HEK293 (cell line): ENCODE measurements around the gene ARCN1.

Experiments
- CTCF ChIP-seq: fragments of 450-650 bp; formaldehyde crosslinking; IDR thresholded peaks from 2 replicates; pipeline ENCODE4 v1.5.1; 2016; ENCODE audit warnings: missing biosample characterization, missing genetic modification characterization
- ELK4 ChIP-seq: IDR thresholded peaks from 2 replicates; pipeline ENCODE4 v1.6.1; 2011; ENCODE audit warnings: mild to moderate bottlenecking, low read depth, low read length, borderline replicate concordance
- GLI2 ChIP-seq: fragments of 450-650 bp; formaldehyde crosslinking; IDR thresholded peaks from 2 replicates; pipeline ENCODE4; 2017; ENCODE audit warnings: missing biosample characterization, missing genetic modification characterization, low read depth, borderline replicate concordance
- HOXD13 ChIP-seq: sonication (generic); formaldehyde crosslinking; IDR thresholded peaks from 2 replicates; pipeline ENCODE4 v1.8.0; 2022; ENCODE audit warnings: missing genetic modification reagents, borderline replicate concordance
- KLF1 ChIP-seq: fragments of 450-650 bp; formaldehyde crosslinking; IDR thresholded peaks from 2 replicates; pipeline ENCODE4 v1.5.1; 2016; ENCODE audit warnings: missing biosample characterization, missing genetic modification characterization
- PRDM6 ChIP-seq: fragments of 450-650 bp; formaldehyde crosslinking; IDR thresholded peaks from 2 replicates; pipeline ENCODE4 v1.5.1; 2017; ENCODE audit warnings: missing biosample characterization, missing genetic modification characterization
- ZBTB10 ChIP-seq: fragments of 450-650 bp; formaldehyde crosslinking; IDR thresholded peaks from 2 replicates; pipeline ENCODE4 v1.5.1; 2016; ENCODE audit warnings: missing biosample characterization, missing genetic modification characterization
- ZBTB20 ChIP-seq: fragments of 450-650 bp; formaldehyde crosslinking; IDR thresholded peaks from 2 replicates; pipeline ENCODE4 v1.5.1; 2016; ENCODE audit warnings: missing biosample characterization, missing genetic modification characterization
- ZBTB6 ChIP-seq: fragments of 450-650 bp; formaldehyde crosslinking; IDR thresholded peaks from 2 replicates; pipeline ENCODE4 v1.5.1; 2017; ENCODE audit warnings: missing biosample characterization, missing genetic modification characterization
- ZFHX2 ChIP-seq: fragments of 450-650 bp; formaldehyde crosslinking; conservative IDR thresholded peaks from 2 replicates; pipeline ENCODE4 v1.5.1; 2016; ENCODE audit warnings: missing biosample characterization, missing genetic modification characterization
- ZFP41 ChIP-seq: fragments of 450-650 bp; formaldehyde crosslinking; IDR thresholded peaks from 2 replicates; pipeline ENCODE4 v1.5.1; 2016; ENCODE audit warnings: missing biosample characterization, missing genetic modification characterization, borderline replicate concordance
- ZNF114 ChIP-seq: fragments of 450-650 bp; formaldehyde crosslinking; IDR thresholded peaks from 2 replicates; pipeline ENCODE4 v1.5.0; 2017; ENCODE audit warnings: missing biosample characterization, missing genetic modification characterization
- ZNF211 ChIP-seq: fragments of 450-650 bp; formaldehyde crosslinking; IDR thresholded peaks from 2 replicates; pipeline ENCODE4 v1.5.1; 2016; ENCODE audit warnings: low read depth, missing biosample characterization, missing genetic modification characterization
- ZNF266 ChIP-seq: fragments of 450-650 bp; formaldehyde crosslinking; IDR thresholded peaks from 2 replicates; pipeline ENCODE4 v1.5.1; 2016; ENCODE audit warnings: missing biosample characterization, missing genetic modification characterization, low read depth
- ZNF335 ChIP-seq: fragments of 450-650 bp; formaldehyde crosslinking; conservative IDR thresholded peaks from 2 replicates; pipeline ENCODE4 v1.5.1; 2016; ENCODE audit warnings: missing biosample characterization, missing genetic modification characterization
- ZNF350 ChIP-seq: fragments of 450-650 bp; formaldehyde crosslinking; IDR thresholded peaks from 2 replicates; pipeline ENCODE4 v1.5.0; 2017; ENCODE audit warnings: missing biosample characterization, mild to moderate bottlenecking, missing genetic modification characterization
- ZNF362 ChIP-seq: fragments of 450-650 bp; formaldehyde crosslinking; IDR thresholded peaks from 2 replicates; pipeline ENCODE4 v1.5.1; 2016; ENCODE audit warnings: missing biosample characterization, missing genetic modification characterization
- ZNF398 ChIP-seq: fragments of 450-650 bp; formaldehyde crosslinking; IDR thresholded peaks from 2 replicates; pipeline ENCODE4 v1.5.1; 2017; ENCODE audit warnings: missing biosample characterization, missing genetic modification characterization
- ZNF585B ChIP-seq: fragments of 450-650 bp; formaldehyde crosslinking; IDR thresholded peaks from 2 replicates; pipeline ENCODE4 v1.5.1; 2016; ENCODE audit warnings: missing biosample characterization, missing genetic modification characterization
- ZNF600 ChIP-seq: fragments of 450-650 bp; formaldehyde crosslinking; IDR thresholded peaks from 2 replicates; pipeline ENCODE4 v1.5.1; 2016; ENCODE audit warnings: missing biosample characterization, missing genetic modification characterization
- ZNF701 ChIP-seq: fragments of 450-650 bp; formaldehyde crosslinking; IDR thresholded peaks from 2 replicates; pipeline ENCODE4 v1.5.1; 2016; ENCODE audit warnings: missing biosample characterization, missing genetic modification characterization
- ZNF830 ChIP-seq: fragments of 450-650 bp; IDR thresholded peaks from 2 replicates; pipeline ENCODE4 v1.5.0; 2018; ENCODE audit warnings: missing biosample characterization, missing genetic modification characterization, low read depth, mild to moderate bottlenecking, moderate library complexity
- TF ChIP-seq, protein P1 (sequence below): fragments of 450-650 bp; formaldehyde crosslinking; IDR thresholded peaks from 2 replicates; pipeline ENCODE4 v1.5.1; 2016; ENCODE audit warnings: missing biosample characterization, missing genetic modification characterization
- TF ChIP-seq, protein P2 (sequence below): fragments of 450-650 bp; formaldehyde crosslinking; IDR thresholded peaks from 2 replicates; pipeline ENCODE4 v1.5.1; 2016; ENCODE audit warnings: missing biosample characterization, missing genetic modification characterization

Gene ARCN1

GRCh38 chr11:118621071-118621783 lies 49.0 kb downstream of the ARCN1 start (continued):
- TF ChIP-seq, protein P1, sequence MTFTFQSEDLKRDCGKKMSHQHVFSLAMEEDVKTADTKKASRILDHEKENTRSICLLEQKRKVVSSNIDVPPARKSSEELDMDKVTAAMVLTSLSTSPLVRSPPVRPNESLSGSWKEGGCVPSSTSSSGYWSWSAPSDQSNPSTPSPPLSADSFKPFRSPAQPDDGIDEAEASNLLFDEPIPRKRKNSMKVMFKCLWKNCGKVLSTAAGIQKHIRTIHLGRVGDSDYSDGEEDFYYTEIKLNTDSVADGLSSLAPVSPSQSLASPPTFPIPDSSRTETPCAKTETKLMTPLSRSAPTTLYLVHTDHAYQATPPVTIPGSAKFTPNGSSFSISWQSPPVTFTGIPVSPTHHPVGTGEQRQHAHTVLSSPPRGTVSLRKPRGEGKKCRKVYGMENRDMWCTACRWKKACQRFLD (tag by site-specific recombination), result no peak
- TF ChIP-seq ZFHX2, result peak; percentile 55
- TF ChIP-seq CTCF (tag by site-specific recombination), result no peak
- TF ChIP-seq PRDM6, result no peak
- peak; percentile 73 for TF ChIP-seq ZBTB20 (tag by site-specific recombination)
- no peak for TF ChIP-seq ZFP41
- TF ChIP-seq, protein P2, sequence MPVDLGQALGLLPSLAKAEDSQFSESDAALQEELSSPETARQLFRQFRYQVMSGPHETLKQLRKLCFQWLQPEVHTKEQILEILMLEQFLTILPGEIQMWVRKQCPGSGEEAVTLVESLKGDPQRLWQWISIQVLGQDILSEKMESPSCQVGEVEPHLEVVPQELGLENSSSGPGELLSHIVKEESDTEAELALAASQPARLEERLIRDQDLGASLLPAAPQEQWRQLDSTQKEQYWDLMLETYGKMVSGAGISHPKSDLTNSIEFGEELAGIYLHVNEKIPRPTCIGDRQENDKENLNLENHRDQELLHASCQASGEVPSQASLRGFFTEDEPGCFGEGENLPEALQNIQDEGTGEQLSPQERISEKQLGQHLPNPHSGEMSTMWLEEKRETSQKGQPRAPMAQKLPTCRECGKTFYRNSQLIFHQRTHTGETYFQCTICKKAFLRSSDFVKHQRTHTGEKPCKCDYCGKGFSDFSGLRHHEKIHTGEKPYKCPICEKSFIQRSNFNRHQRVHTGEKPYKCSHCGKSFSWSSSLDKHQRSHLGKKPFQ (tag by site-specific recombination), result no peak
- TF ChIP-seq ZNF114 (tag by site-specific recombination), result no peak
- peak; percentile 69 for TF ChIP-seq ZBTB6 (tag by site-specific recombination)
- TF ChIP-seq ZNF335 (tag by site-specific recombination), result peak; percentile 54
- peak; percentile 89 for TF ChIP-seq ZNF398 (tag by site-specific recombination)
- TF ChIP-seq ZNF600 (tag by site-specific recombination), result peak; percentile 52; the same call in 1 of the 2 replicates
- no peak for TF ChIP-seq ZNF585B (tag by site-specific recombination)
- TF ChIP-seq HOXD13 (CRISPR knock-in tag), result no peak
- TF ChIP-seq ZNF362 (tag by site-specific recombination), result no peak
- TF ChIP-seq GLI2 (tag by site-specific recombination), result no peak
- no peak for TF ChIP-seq ELK4
- no peak for TF ChIP-seq ZNF266 (tag by site-specific recombination)
- no peak for TF ChIP-seq ZNF701 (tag by site-specific recombination)
- TF ChIP-seq ZNF830, result no peak
- TF ChIP-seq ZNF211 (tag by site-specific recombination), result no peak
- TF ChIP-seq ZNF350 (tag by site-specific recombination), result no peak
- no peak for TF ChIP-seq ZBTB10 (tag by site-specific recombination)
- peak; percentile 62 for TF ChIP-seq KLF1 (tag by site-specific recombination)
